NB4 (cell line): Measurements from ENCODE around the gene PDE9A.

Experiments
- DNase-seq: peaks from one replicate; pipeline ENCODE4 v3.0.0; 2010; ENCODE audit warnings: low read depth
- H3K4me3 ChIP-seq: one replicate; pipeline ENCODE4 v1.5.1; 2011; ENCODE audit warnings: mild to moderate bottlenecking, low read depth, low read length, moderate library complexity
- MYC ChIP-seq: IDR thresholded peaks from 2 replicates; pipeline ENCODE4 v1.6.1; 2011; ENCODE audit warnings: low read depth, low read length
- POLR2A ChIP-seq: IDR thresholded peaks from 2 replicates; pipeline ENCODE4 v1.6.1; 2011; ENCODE audit warnings: mild to moderate bottlenecking; ENCODE audit not compliant: insufficient read length; ENCODE audit errors: extremely low read depth
- TF ChIP-seq, protein P1 (sequence below): IDR thresholded peaks from one replicate; pipeline ENCODE4 v1.5.1; 2012; ENCODE audit warnings: low read depth, low read length
- TF ChIP-seq, protein P2 (sequence below): IDR thresholded peaks from 2 replicates; pipeline ENCODE4 v1.6.1; 2011; ENCODE audit warnings: low read depth, low read length

PDE9A gene

DNA sequence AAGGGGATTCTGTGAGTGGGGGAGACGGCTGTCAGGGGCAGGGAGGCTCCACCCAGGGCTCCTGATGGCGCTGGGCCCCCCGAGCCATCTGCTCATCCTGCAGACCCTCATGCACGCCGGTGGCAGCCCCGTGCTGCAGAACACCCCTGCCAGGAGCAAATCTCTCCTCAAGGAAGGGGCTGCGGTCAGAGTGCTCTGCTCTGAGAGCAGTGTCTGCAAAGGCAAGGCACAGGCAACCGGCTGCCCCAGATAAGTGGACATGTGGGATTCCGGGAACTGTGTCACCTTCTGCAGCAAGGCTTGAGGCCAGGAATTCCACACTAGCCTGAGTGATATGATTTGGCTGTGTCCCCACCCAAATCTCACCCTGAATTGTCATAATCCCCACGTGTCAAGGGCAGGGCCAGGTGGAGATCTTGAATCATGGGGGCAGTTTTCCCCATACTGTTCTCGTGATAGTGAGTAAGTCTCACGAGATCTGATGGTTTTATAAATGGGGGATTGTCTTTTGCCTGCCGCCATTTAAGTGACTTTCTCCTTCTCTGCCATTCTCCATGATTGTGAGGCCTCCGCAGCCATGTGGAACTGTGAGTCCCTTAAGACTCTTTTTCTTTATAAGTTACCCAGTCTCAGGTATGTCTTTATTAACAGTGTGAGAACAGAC is 101.0 kb downstream of the PDE9A start:
- H3K4me3 ChIP-seq = no peak overlapping the region
- TF ChIP-seq POLR2A = no peak
- TF ChIP-seq, protein P1, sequence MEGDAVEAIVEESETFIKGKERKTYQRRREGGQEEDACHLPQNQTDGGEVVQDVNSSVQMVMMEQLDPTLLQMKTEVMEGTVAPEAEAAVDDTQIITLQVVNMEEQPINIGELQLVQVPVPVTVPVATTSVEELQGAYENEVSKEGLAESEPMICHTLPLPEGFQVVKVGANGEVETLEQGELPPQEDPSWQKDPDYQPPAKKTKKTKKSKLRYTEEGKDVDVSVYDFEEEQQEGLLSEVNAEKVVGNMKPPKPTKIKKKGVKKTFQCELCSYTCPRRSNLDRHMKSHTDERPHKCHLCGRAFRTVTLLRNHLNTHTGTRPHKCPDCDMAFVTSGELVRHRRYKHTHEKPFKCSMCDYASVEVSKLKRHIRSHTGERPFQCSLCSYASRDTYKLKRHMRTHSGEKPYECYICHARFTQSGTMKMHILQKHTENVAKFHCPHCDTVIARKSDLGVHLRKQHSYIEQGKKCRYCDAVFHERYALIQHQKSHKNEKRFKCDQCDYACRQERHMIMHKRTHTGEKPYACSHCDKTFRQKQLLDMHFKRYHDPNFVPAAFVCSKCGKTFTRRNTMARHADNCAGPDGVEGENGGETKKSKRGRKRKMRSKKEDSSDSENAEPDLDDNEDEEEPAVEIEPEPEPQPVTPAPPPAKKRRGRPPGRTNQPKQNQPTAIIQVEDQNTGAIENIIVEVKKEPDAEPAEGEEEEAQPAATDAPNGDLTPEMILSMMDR = no peak
- TF ChIP-seq, protein P2, sequence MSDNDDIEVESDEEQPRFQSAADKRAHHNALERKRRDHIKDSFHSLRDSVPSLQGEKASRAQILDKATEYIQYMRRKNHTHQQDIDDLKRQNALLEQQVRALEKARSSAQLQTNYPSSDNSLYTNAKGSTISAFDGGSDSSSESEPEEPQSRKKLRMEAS = no peak
- no peak for TF ChIP-seq MYC
- no peak for DNase-seq

DNA sequence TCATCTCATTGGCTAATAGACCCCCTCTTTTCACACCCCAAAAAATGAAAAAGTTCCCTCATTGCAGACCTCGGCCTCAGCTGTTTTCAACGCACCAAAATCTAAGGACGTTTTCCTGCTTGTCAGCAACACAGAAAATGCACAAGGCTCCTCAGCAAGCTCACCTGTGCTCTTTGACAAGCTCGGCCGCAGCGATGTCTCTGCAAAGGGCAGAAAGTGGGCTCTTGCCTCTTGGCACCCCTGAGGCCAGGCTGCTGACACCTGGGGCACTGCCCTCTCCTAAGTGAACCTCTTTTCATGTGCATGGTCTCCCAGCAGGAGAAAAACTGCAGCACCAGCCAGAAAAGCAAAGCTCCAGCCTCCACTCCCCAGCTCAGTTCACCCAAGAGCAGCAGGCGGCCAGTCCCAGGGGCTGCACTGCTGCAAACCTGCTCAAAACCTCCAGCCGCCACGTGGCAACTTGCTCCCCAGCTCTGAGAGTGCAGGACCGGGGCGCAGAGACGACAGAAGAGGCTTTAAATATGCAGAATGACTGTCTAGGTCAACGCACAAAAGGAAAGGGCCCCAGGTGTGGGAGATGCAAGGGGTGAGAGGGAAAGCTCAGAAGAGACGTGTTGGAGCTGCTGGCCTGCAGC is 101.7 kb downstream of the PDE9A start:
- H3K4me3 ChIP-seq = no peak overlapping the region
- TF ChIP-seq, protein P1 = no peak
- TF ChIP-seq MYC (no peak), POLR2A (no peak)
- TF ChIP-seq, protein P2 = no peak
- DNase-seq = no peak

DNA sequence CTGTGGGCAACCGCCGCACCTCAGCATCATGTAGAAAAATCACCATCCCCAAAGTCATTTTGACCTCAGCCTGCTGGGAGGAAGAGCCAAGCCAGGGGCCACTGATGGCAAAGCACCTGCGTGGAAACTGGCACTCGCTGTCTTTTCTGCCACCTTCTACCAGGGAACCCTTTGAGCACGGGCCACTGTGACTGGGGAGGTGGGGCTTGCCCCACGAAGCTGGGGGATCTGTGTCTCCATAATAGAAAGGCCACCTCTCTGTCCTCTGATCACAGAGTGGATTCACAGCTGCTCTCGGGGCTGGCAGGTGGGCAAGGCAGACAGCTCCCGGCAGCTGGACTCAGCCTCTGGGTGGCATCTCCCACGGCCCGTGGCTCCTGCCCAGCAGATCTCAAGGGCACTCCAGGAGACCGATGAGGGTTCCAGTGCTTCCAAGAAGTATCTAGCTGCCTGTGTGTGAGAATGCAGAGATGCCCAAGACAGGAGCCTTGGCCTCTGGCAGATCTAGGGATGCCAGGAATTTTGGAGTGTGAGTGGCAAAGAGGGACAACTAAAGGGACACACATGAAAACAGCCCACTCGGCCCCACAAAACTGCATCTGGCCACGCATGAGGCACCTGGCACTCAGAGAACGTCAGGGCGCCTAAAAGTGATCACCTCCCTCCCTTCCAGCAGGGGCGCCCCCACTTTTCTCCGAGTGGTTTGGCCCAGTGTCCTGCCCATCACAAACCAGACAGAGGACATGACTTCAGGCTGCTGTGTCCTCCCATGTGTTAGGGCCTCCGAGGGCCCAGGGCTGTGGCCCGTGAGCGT is 102.6 kb downstream of the PDE9A start:
- H3K4me3 ChIP-seq = no peak overlapping the region
- DNase-seq = no peak
- TF ChIP-seq, protein P1 = no peak
- TF ChIP-seq MYC = no peak
- no peak for TF ChIP-seq POLR2A
- TF ChIP-seq, protein P2 = no peak

DNA sequence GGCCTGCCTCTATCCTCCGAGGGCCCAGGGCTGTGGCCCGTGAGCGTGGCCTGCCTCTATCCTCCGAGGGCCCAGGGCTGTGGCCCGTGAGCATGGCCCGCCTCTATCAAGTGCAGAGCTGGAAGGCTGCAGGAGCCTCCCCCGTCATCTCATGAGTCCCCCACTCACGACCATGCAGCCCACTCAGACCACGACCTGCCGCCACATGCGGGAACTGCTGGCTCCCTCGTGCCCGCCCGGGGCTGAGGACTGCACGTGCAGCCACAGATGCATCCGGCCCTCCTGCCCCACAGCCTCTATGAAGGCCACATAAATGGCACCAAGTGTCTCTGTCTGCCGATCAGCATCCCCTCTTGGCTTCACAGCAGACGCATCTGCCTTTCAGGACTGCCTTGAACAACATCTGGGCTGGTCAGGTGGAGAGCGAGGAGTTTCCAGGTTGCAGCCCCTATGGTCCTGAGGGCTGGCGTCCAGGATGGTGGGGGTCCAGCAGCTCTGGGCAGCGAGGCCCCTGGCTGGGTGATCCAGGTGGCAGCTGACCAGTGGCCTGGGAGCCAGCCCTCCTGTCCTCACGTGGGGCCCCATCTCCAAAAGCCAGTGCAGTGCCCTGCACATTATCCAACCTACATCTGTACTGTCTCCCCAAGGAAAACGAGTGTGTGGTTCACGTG is 103.3 kb downstream of the PDE9A start:
- no peak for TF ChIP-seq POLR2A
- TF ChIP-seq, protein P2 = no peak
- TF ChIP-seq, protein P1 = no peak
- no peak for TF ChIP-seq MYC
- DNase-seq = no peak

DNA sequence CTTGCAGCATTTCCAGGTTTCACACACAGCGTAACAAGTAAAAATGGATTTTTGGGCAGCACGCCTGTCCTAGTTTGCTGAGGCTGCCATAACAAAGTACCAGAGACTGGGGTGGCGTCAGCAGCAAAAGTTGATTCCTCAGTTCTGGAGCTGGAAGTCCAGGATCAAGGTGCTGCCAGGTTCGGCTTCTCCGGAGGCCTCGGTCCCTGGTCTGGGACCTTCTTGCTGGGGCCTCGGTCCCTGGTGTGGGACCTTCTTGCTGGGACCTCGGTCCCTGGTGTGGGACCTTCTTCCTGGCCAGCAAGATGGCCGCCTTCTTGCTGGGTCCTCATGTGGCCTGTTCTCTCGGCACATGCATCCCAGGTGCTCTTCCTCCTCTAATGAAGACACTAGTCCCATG is 104.0 kb downstream of the PDE9A start:
- TF ChIP-seq MYC (no peak), POLR2A (no peak)
- TF ChIP-seq, protein P2 = no peak
- TF ChIP-seq, protein P1 = no peak
- no peak for DNase-seq
- no peak overlapping the region for H3K4me3 ChIP-seq

More for the DNA sequence above, 103.3 kb downstream of the PDE9A start:
- H3K4me3 ChIP-seq = no peak overlapping the region
